ENCODE results near the gene KDM4B. TPM values are rescaled to one million over a fixed set of nuclear protein-coding genes. Genes with fewer than 3 reads are reported as not detected.
A peak's percentile ranks its signal among the peaks of the same experiment; 100 is the strongest.

KDM4B gene
- total and polyA plus RNA-seq, 10 of the 15 experiments (the other 5 are each of a cell fraction or from before 2014, with no cell fraction given): 0.47 to 49.6 (median 16.2) TPM

GRCh38 chr19:5141850-5142724 is 173.2 kb downstream of the KDM4B start (continued):
- TF ChIP-seq PRDM15 (CRISPR knock-in tag; IDR thresholded peaks at IDR 0.05): no peak
- TF ChIP-seq POLR2AphosphoS5 (IDR thresholded peaks at IDR 0.05; ENCODE audit: low read length): 0 out of 2 replicates have a peak, but pooled peaks have one; percentile 5
- TF ChIP-seq HSF1 (IDR thresholded peaks at IDR 0.05; ENCODE audit: low read depth, low read length): no peak
- no peak for TF ChIP-seq RELA (IDR thresholded peaks at IDR 0.05; ENCODE audit: borderline replicate concordance, partially characterized antibody)
- TF ChIP-seq NFIC (IDR thresholded peaks at IDR 0.05; ENCODE audit: low read depth, low read length): no peak
- TF ChIP-seq PBX3 (IDR thresholded peaks at IDR 0.05; ENCODE audit: insufficient replicate concordance, low read depth, low read length): no peak
- no peak for TF ChIP-seq TCF7 (IDR thresholded peaks at IDR 0.05; ENCODE audit: borderline replicate concordance)
- TF ChIP-seq RELB (IDR thresholded peaks at IDR 0.05; ENCODE audit: low read depth): no peak
- no peak for TF ChIP-seq MXI1 (IDR thresholded peaks at IDR 0.05; ENCODE audit: low read depth, low read length)

Data from GM12878 (cell line).